Panc1 (cell line): Measurements from ENCODE around the gene ROPN1L. TPM values are rescaled to one million over a fixed set of nuclear protein-coding genes. Genes with fewer than 3 reads are reported as not detected.

Experiments
- ATAC-seq: fragments of 200-7000 bp; cut with Tn5 transposase; 2 replicates; pipeline ENCODE4 v1.9.1; 2020; ENCODE audit warnings: mild to moderate bottlenecking, moderate library complexity
- BruUV-seq: library from RNA; stranded (reverse); fragments of 400-500 nt; replicated peaks from 2 replicates; lab custom pipeline; 2021; lab: Mats Ljungman, UMichigan
- CTCF ChIA-PET: fragments of 300-600 bp; sonication (Branson Sonifier 250); formaldehyde crosslinking; loops from one replicate; lab custom pipeline; 2022; ENCODE audit warnings: antibody characterized with exemption; lab: Charles Lee
- POLR2A ChIA-PET: fragments of 300-600 bp; sonication (Branson Sonifier 250); formaldehyde crosslinking; loops from one replicate; lab custom pipeline; 2022; ENCODE audit warnings: antibody characterized with exemption; lab: Charles Lee
- DNase-seq: peaks from one replicate; pipeline ENCODE4 v3.0.0-alpha.2; 2010; ENCODE audit warnings: low read depth, low spot score
- H3K27ac ChIP-seq: 2 replicates; pipeline ENCODE4 v1.5.1; 2011; ENCODE audit warnings: mild to moderate bottlenecking, low read length, inconsistent platforms
- H3K27me3 ChIP-seq: fragments of 200-500 bp; sonication (Bioruptor generic); 2 replicates; pipeline ENCODE4 v1.6.0; 2014; ENCODE audit warnings: low read length, inconsistent platforms; ENCODE audit not compliant: control insufficient read depth, insufficient read depth
- H3K36me3 ChIP-seq: fragments of 200-500 bp; sonication (Bioruptor generic); 2 replicates; pipeline ENCODE4 v1.5.1; 2014; ENCODE audit warnings: inconsistent platforms, mild to moderate bottlenecking, low read length, moderate library complexity; ENCODE audit not compliant: control insufficient read depth, insufficient read depth
- H3K4me1 ChIP-seq: 2 replicates; pipeline ENCODE4 v1.5.1; 2011; ENCODE audit warnings: inconsistent platforms, mild to moderate bottlenecking, low read length, moderate library complexity; ENCODE audit not compliant: control insufficient read depth, insufficient read depth
- H3K4me3 ChIP-seq, 2 experiments: 2 replicates each; pipeline ENCODE4 v1.5.1; 2011 to 2012; ENCODE audit warnings: low read depth in 2 of 2, low read length in 2 of 2, mild to moderate bottlenecking in 2 of 2, inconsistent platforms in 1 of 2, moderate library complexity in 1 of 2
- H3K9me3 ChIP-seq: fragments of 200-500 bp; sonication (Bioruptor generic); 2 replicates; pipeline ENCODE4 v1.5.1; 2014; ENCODE audit warnings: low read depth, mild to moderate bottlenecking, inconsistent platforms, low read length, moderate library complexity; ENCODE audit not compliant: control insufficient read depth, insufficient read depth
- CTCF ChIP-seq: fragments of 450-650 bp; IDR thresholded peaks from 2 replicates; pipeline ENCODE4 v1.5.1; 2017; ENCODE audit warnings: mild to moderate bottlenecking
- POLR2AphosphoS5 ChIP-seq: IDR thresholded peaks from 2 replicates; pipeline ENCODE4 v1.6.1; 2012; ENCODE audit warnings: mild to moderate bottlenecking, low read depth, low read length, moderate library complexity
- REST ChIP-seq, 2 experiments: IDR thresholded peaks; 2 replicates each; pipeline ENCODE4 v1.6.1; 2011 to 2012; ENCODE audit warnings: low read depth in 2 of 2, control low read depth in 1 of 2, low read length in 1 of 2, mild to moderate bottlenecking in 1 of 2, moderate library complexity in 1 of 2; ENCODE audit not compliant: insufficient read depth in 1 of 2
- SIN3A ChIP-seq: IDR thresholded peaks from 2 replicates; pipeline ENCODE4 v1.6.1; 2012; ENCODE audit warnings: low read depth, mild to moderate bottlenecking, low read length, moderate library complexity, borderline replicate concordance; ENCODE audit not compliant: insufficient read depth
- TCF7L2 ChIP-seq: IDR thresholded peaks from 2 replicates; pipeline ENCODE4 v1.6.1; 2011; ENCODE audit warnings: mild to moderate bottlenecking, low read depth, low read length, inconsistent platforms
- in situ Hi-C: cut with HindIII; loops from 2 replicates; pipeline ENCODE4 v1.10.0; 2016; ENCODE audit warnings: low sequenced_read_pairs, low pct_unique_long_range_greater_than_20kb
- intact Hi-C: fragments of 100-400 bp; cut with micrococcal nuclease; formaldehyde crosslinking; loops from one replicate; pipeline ENCODE4 v1.10.0; 2022; ENCODE audit not compliant: unreplicated experiment
- total RNA-seq: library from RNA; stranded (reverse); gene quantifications from one replicate; pipeline ENCODE4 v1.2.1, GENCODE V29; 2021; ENCODE audit not compliant: unreplicated experiment

Gene ROPN1L
- total RNA-seq, 1 experiment from 2014 or later: 3.0 TPM

- H3K4me1 ChIP-seq: no peaks in the 10 kb centered on the region
- in situ Hi-C loops: no loop called here
- ATAC-seq: no peak
- no peak overlapping the region for H3K4me3 ChIP-seq
- no peaks in the 10 kb centered on the region for H3K27me3 ChIP-seq
- CTCF ChIA-PET: no interaction called here
- H3K27ac ChIP-seq: no peak overlapping the region
- TF ChIP-seq SIN3A (no peak), REST (IDR thresholded peaks at IDR 0.05; ENCODE audit: insufficient read depth in 1 of 2, low read depth in 2 of 2, low read length in 1 of 2) (no peak), TCF7L2 (no peak), CTCF (no peak)
- POLR2A ChIA-PET: no interaction called here
- DNase-seq: no peak
- no TSS peak for BruUV-seq
- no peaks in the 10 kb centered on the region for H3K9me3 ChIP-seq
- intact Hi-C loops: no loop called here
- no peaks in the 10 kb centered on the region for H3K36me3 ChIP-seq
These were observed 32.9 kb downstream of the ROPN1L start for GRCh38 chr5:10474521-10475075.

GRCh38 chr5:10475931-10476676 lies 34.4 kb downstream of the ROPN1L start:
- CTCF ChIA-PET: no interaction called here
- H3K4me3 ChIP-seq: no peak overlapping the region
- in situ Hi-C loops: no loop called here
- intact Hi-C loops: no loop called here
- BruUV-seq: no TSS peak
- no peaks in the 10 kb centered on the region for H3K36me3 ChIP-seq
- DNase-seq: no peak
- ATAC-seq: no peak
- POLR2A ChIA-PET: interaction anchor here (0.6 kb wide), 1 partner anchor 215 kb away, joined by 3 read pairs; no protein-coding TSS in a partner anchor
- no peaks in the 10 kb centered on the region for H3K4me1 ChIP-seq
- TF ChIP-seq SIN3A: no peak
- no peak for TF ChIP-seq TCF7L2
- TF ChIP-seq REST (IDR thresholded peaks at IDR 0.05; ENCODE audit: insufficient read depth in 1 of 2, low read depth in 2 of 2, low read length in 1 of 2): no peak
- TF ChIP-seq POLR2AphosphoS5: no peak
- no peak for TF ChIP-seq CTCF
- H3K27ac ChIP-seq: no peak overlapping the region
- no peaks in the 10 kb centered on the region for H3K9me3 ChIP-seq
- no peaks in the 10 kb centered on the region for H3K27me3 ChIP-seq
